CD4-positive, alpha-beta memory T cell (primary cell): ENCODE measurements around the gene SYCP1. TPM values are rescaled to one million over a fixed set of nuclear protein-coding genes. Genes with fewer than 3 reads are reported as not detected.
"Not testable (repeated sequence)": the region's sequence is repeated elsewhere in the genome, so short reads cannot be mapped to it uniquely, and the experiment has no call there.

Experiments
- CTCF ChIA-PET: fragments of 350-600 bp; sonication (Branson Sonifier 250); formaldehyde crosslinking; loops from one replicate; lab custom pipeline; 2021; ENCODE audit warnings: inconsistent platforms; ENCODE audit not compliant: partially characterized antibody; lab: Charles Lee
- POLR2A ChIA-PET: fragments of 350-600 bp; sonication (Branson Sonifier 250); formaldehyde crosslinking; loops from one replicate; lab custom pipeline; 2021; ENCODE audit not compliant: partially characterized antibody; lab: Charles Lee
- DNase-seq, 5 donors: peaks; one replicate each; pipeline versions ENCODE4 v3.0.0 to v3.0.0-alpha.2; 2020 to 2022; ENCODE audit warnings: mixed read lengths in 1 of 5
- H3K27ac ChIP-seq: one replicate; pipeline ENCODE4 v1.7.0; 2013; ENCODE audit warnings: low read depth, low read length
- H3K27me3 ChIP-seq: 2 replicates; pipeline ENCODE4 v1.7.0; 2013; ENCODE audit warnings: mild to moderate bottlenecking, low read length, moderate library complexity; ENCODE audit not compliant: insufficient read depth
- H3K36me3 ChIP-seq: 2 replicates; pipeline ENCODE4 v1.7.0; 2013; ENCODE audit warnings: mild to moderate bottlenecking, low read length, moderate library complexity; ENCODE audit not compliant: insufficient read depth
- H3K4me1 ChIP-seq: 2 replicates; pipeline ENCODE4 v1.7.0; 2013; ENCODE audit warnings: mild to moderate bottlenecking, low read length, moderate library complexity; ENCODE audit not compliant: insufficient read depth
- H3K4me3 ChIP-seq, 2 donors: one replicate each; pipeline ENCODE4 v1.7.0; 2013; ENCODE audit warnings: low read length in 2 of 2, mild to moderate bottlenecking in 1 of 2
- H3K9me3 ChIP-seq, 2 donors: one replicate each; pipeline ENCODE4 v1.7.0; 2013; ENCODE audit warnings: low read length in 2 of 2, control low read depth in 1 of 2; ENCODE audit not compliant: control insufficient read depth in 1 of 2
- H3K27ac Mint-ChIP-seq, 7 donors: one replicate each; pipeline ENCODE4 v1.8.0; 2020 to 2021; ENCODE audit warnings: mixed read lengths in 7 of 7, mild to moderate bottlenecking in 6 of 7, inconsistent platforms in 3 of 7, moderate library complexity in 3 of 7
- H3K27me3 Mint-ChIP-seq, 2 donors: one replicate each; pipeline ENCODE4 v1.8.0; 2020 to 2021; ENCODE audit warnings: mixed read lengths in 2 of 2
- H3K36me3 Mint-ChIP-seq, 2 donors: one replicate each; pipeline ENCODE4 v1.8.0; 2020 to 2021; ENCODE audit warnings: mixed read lengths in 2 of 2, inconsistent platforms in 1 of 2, mild to moderate bottlenecking in 1 of 2
- H3K4me1 Mint-ChIP-seq, 4 donors: one replicate each; pipeline ENCODE4 v1.8.0; 2020 to 2021; ENCODE audit warnings: mixed read lengths in 4 of 4, mild to moderate bottlenecking in 1 of 4
- H3K4me3 Mint-ChIP-seq, 8 donors: one replicate each; pipeline ENCODE4 v1.8.0; 2020 to 2021; ENCODE audit warnings: mixed read lengths in 8 of 8, mild to moderate bottlenecking in 7 of 8, moderate library complexity in 6 of 8, inconsistent platforms in 3 of 8
- H3K9me3 Mint-ChIP-seq, 8 donors: one replicate each; pipeline ENCODE4 v1.8.0; 2020 to 2021; ENCODE audit warnings: mixed read lengths in 8 of 8, mild to moderate bottlenecking in 5 of 8, inconsistent platforms in 3 of 8, moderate library complexity in 1 of 8
- intact Hi-C: fragments of 100-400 bp; cut with micrococcal nuclease; formaldehyde crosslinking; loops from one replicate; pipeline ENCODE4 v1.15.1; 2023
- polyA plus RNA-seq, 2 donors: library from polyadenylated mRNA; unstranded; fragments of 300-500 nt; fragmentation: Illumina TruSeq; gene quantifications; one replicate each; pipeline ENCODE4 v1.2.3, GENCODE V29; 2021
- total RNA-seq, 2 experiments: library from RNA; stranded (reverse); gene quantifications; one replicate each; pipeline ENCODE4 v1.2.3, GENCODE V29; 2021

Gene SYCP1
- total and polyA plus RNA-seq, 4 experiments from 2014 or later: not detected

- no peaks in the 10 kb centered on the region for H3K27me3 ChIP-seq
- no peak for DNase-seq
- H3K9me3 ChIP-seq: no peaks in the 10 kb centered on the region
- ChIA-PET POLR2A (no interaction called here), CTCF (interaction anchor here (1.3 kb wide), 1 partner anchor 39 kb away, joined by 3 read pairs; no protein-coding TSS in a partner anchor)
- no peaks in the 10 kb centered on the region for H3K4me1 ChIP-seq
- no peak overlapping the region for H3K27ac Mint-ChIP-seq
- H3K36me3 ChIP-seq: no peaks in the 10 kb centered on the region
- intact Hi-C loops: no loop called here
- H3K4me3 ChIP-seq: no peak overlapping the region
- H3K9me3 Mint-ChIP-seq: peaks cover 0 to 4% (median 0%) of the 10 kb centered on the region in 8 donors
- H3K4me1 Mint-ChIP-seq: no peaks in the 10 kb centered on the region
- H3K27ac ChIP-seq: no peak overlapping the region
- H3K36me3 Mint-ChIP-seq: no peaks in the 10 kb centered on the region
- peaks cover 1 to 7% of the 10 kb centered on the region in 2 donors for H3K27me3 Mint-ChIP-seq
- H3K4me3 Mint-ChIP-seq: no peak overlapping the region
Measured at GRCh38 chr1:115012006-115012405, 157.3 kb downstream of the SYCP1 start.

- ChIA-PET POLR2A (no interaction called here), CTCF (no interaction called here)
- Mint-ChIP-seq H3K4me3 (no peak overlapping the region), H3K27ac (no peak overlapping the region), H3K36me3 (no peaks in the 10 kb centered on the region), H3K27me3 (peaks cover 1 to 5% of the 10 kb centered on the region in 2 donors), H3K4me1 (no peaks in the 10 kb centered on the region), H3K9me3 (peaks cover 0 to 2% (median 0%) of the 10 kb centered on the region in 8 donors)
- intact Hi-C loops: no loop called here
- no peaks in the 10 kb centered on the region for H3K36me3 ChIP-seq
- H3K4me1 ChIP-seq: no peaks in the 10 kb centered on the region
- no peaks in the 10 kb centered on the region for H3K27me3 ChIP-seq
- no peak overlapping the region for H3K4me3 ChIP-seq
- H3K9me3 ChIP-seq: no peaks in the 10 kb centered on the region
- H3K27ac ChIP-seq: no peak overlapping the region
- DNase-seq: no peak
Measured at GRCh38 chr1:115012434-115012833, 157.8 kb downstream of the SYCP1 start.

- POLR2A ChIA-PET: no interaction called here
- no peak overlapping the region for H3K27ac ChIP-seq
- Mint-ChIP-seq H3K27ac (no peak overlapping the region), H3K4me3 (no peak overlapping the region), H3K9me3 (peaks cover 0 to 6% (median 2%) of the 10 kb centered on the region in 8 donors), H3K4me1 (no peaks in the 10 kb centered on the region), H3K36me3 (no peaks in the 10 kb centered on the region), H3K27me3 (peaks cover 4 to 6% of the 10 kb centered on the region in 2 donors)
- H3K36me3 ChIP-seq: no peaks in the 10 kb centered on the region
- no peaks in the 10 kb centered on the region for H3K9me3 ChIP-seq
- no peak overlapping the region for H3K4me3 ChIP-seq
- intact Hi-C loops: no loop called here
- CTCF ChIA-PET: no interaction called here
- DNase-seq: no peak
- no peaks in the 10 kb centered on the region for H3K4me1 ChIP-seq
- no peaks in the 10 kb centered on the region for H3K27me3 ChIP-seq
Measured at GRCh38 chr1:115013792-115014191, 159.1 kb downstream of the SYCP1 start.

- H3K27me3 ChIP-seq, POLR2A ChIA-PET, DNase-seq, H3K4me1 ChIP-seq, H3K4me1 Mint-ChIP-seq, CTCF ChIA-PET, H3K36me3 ChIP-seq, intact Hi-C loops, H3K4me3 Mint-ChIP-seq, H3K27ac Mint-ChIP-seq, H3K36me3 Mint-ChIP-seq, H3K9me3 Mint-ChIP-seq, H3K9me3 ChIP-seq, H3K4me3 ChIP-seq, H3K27ac ChIP-seq: not testable (repeated sequence)
- H3K27me3 Mint-ChIP-seq: peaks cover 15 to 20% of the 10 kb centered on the region in 2 donors
Measured at GRCh38 chr1:115019549-115019948, 164.9 kb downstream of the SYCP1 start.

GRCh38 chr1:115021145-115021544 lies 166.5 kb downstream of the SYCP1 start:
- no peaks in the 10 kb centered on the region for H3K4me1 Mint-ChIP-seq
- no peak overlapping the region for H3K4me3 ChIP-seq
- intact Hi-C loops: no loop called here
- ChIA-PET CTCF (interaction anchor here (0.9 kb wide), 1 partner anchor 11 kb away, joined by 3 read pairs; no protein-coding TSS in a partner anchor), POLR2A (no interaction called here)
- H3K4me1 ChIP-seq: no peaks in the 10 kb centered on the region
- no peaks in the 10 kb centered on the region for H3K36me3 Mint-ChIP-seq
- H3K36me3 ChIP-seq: no peaks in the 10 kb centered on the region
- no peaks in the 10 kb centered on the region for H3K27me3 ChIP-seq
- peaks cover 0 to 6% (median 2%) of the 10 kb centered on the region in 8 donors for H3K9me3 Mint-ChIP-seq
- no peak overlapping the region for H3K4me3 Mint-ChIP-seq
- no peaks in the 10 kb centered on the region for H3K9me3 ChIP-seq
- no peak overlapping the region for H3K27ac ChIP-seq
- peaks cover 15 to 20% of the 10 kb centered on the region in 2 donors for H3K27me3 Mint-ChIP-seq
- no peak for DNase-seq
- H3K27ac Mint-ChIP-seq: no peak overlapping the region

- H3K27me3 Mint-ChIP-seq: peaks cover 13 to 20% of the 10 kb centered on the region in 2 donors
- H3K4me3 Mint-ChIP-seq: no peak overlapping the region
- H3K36me3 Mint-ChIP-seq: no peaks in the 10 kb centered on the region
- ChIA-PET POLR2A (no interaction called here), CTCF (no interaction called here)
- H3K9me3 Mint-ChIP-seq: peaks cover 0 to 6% (median under 1%) of the 10 kb centered on the region in 8 donors
- Histone ChIP-seq H3K9me3 (no peaks in the 10 kb centered on the region), H3K4me3 (no peak overlapping the region), H3K27ac (no peak overlapping the region), H3K36me3 (no peaks in the 10 kb centered on the region), H3K4me1 (no peaks in the 10 kb centered on the region), H3K27me3 (no peaks in the 10 kb centered on the region)
- no peak overlapping the region for H3K27ac Mint-ChIP-seq
- no peak for DNase-seq
- intact Hi-C loops: no loop called here
- H3K4me1 Mint-ChIP-seq: no peaks in the 10 kb centered on the region
Measured at GRCh38 chr1:115023593-115023992, 168.9 kb downstream of the SYCP1 start.

- no peaks in the 10 kb centered on the region for H3K9me3 Mint-ChIP-seq
- Histone ChIP-seq H3K27me3 (no peaks in the 10 kb centered on the region), H3K4me1 (no peaks in the 10 kb centered on the region), H3K4me3 (no peak within 1 kb of the TSS), H3K36me3 (no peaks in the 10 kb centered on the region), H3K27ac (no peak within 1 kb of the TSS), H3K9me3 (no peaks in the 10 kb centered on the region)
- H3K36me3 Mint-ChIP-seq: no peaks in the 10 kb centered on the region
- intact Hi-C loops: no loop called here
- no peak for DNase-seq
- CTCF ChIA-PET: no interaction called here
- no peaks in the 10 kb centered on the region for H3K4me1 Mint-ChIP-seq
- H3K4me3 Mint-ChIP-seq: no peak within 1 kb of the TSS
- H3K27ac Mint-ChIP-seq: no peak within 1 kb of the TSS
- peaks cover 1 to 11% of the 10 kb centered on the region in 2 donors for H3K27me3 Mint-ChIP-seq
- POLR2A ChIA-PET: interaction anchor here (0.5 kb wide), 1 partner anchor 1268 kb away, joined by 3 read pairs; no protein-coding TSS in a partner anchor
Measured at GRCh38 chr1:115029526-115029925, 174.9 kb downstream of the SYCP1 start, which contains the start of gene TSHB. Gene TSHB (plus strand): TSS chr1:115029826. CDS start chr1:115033363, 3,537 bp downstream.
